H54 (cell line): ENCODE measurements around the gene GRID1.

Source experiments
- DNase-seq: peaks from one replicate; pipeline ENCODE4 v3.0.0; 2011; ENCODE audit warnings: low spot score, mixed read lengths; ENCODE audit not compliant: insufficient read length
- FAIRE-seq: peaks from 3 replicates; lab custom pipeline; 2011; peaks lifted over from hg19 to GRCh38; lab: Jason Lieb, UNC
- POLR2A ChIP-seq: IDR thresholded peaks from 2 replicates; pipeline ENCODE4 v1.6.1; 2011; ENCODE audit warnings: low read depth, mild to moderate bottlenecking, low read length

GRID1 gene

DNA sequence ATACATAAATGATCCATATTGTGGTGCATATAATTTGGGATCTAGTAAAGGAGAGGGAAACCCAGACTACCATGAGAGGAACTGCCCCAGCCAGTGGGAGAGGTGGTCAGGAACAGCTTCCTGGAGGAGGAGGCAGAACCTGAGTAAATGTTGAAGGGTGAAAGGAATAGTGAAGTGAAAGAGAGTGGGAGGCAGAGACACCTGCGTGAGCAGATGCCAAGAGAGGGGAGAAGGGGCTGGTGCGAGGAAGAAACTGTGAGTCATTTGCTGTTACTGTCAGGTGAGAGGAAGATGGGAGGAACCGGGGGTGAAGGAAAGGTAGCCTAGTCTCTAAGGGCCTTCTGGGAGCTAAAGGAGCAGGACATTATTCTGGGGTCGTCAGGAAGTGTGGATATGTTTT, 294.8 kb downstream of the GRID1 start:
- TF ChIP-seq POLR2A: no peak
- no peak for FAIRE-seq
- DNase-seq: no peak

DNA sequence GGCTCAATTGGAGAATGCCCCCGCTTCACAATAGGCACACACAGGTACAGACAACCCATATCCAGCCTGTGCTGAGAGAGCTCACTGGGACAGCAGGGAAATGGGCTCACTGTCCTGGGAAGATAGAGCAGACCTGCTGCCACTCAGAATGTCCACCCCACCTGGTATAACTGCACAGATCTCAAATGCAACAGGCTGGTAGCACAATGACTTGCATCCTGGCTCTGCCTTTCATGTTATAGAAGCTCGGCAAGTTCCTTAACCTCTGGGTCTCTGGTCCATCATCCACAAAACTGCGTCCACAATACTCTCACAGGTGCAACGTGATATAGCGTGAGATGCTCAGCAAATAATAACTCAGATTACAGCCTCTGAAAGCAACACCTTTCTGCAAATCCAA, 295.4 kb downstream of the GRID1 start:
- TF ChIP-seq POLR2A: no peak
- no peak for FAIRE-seq
- no peak for DNase-seq

DNA sequence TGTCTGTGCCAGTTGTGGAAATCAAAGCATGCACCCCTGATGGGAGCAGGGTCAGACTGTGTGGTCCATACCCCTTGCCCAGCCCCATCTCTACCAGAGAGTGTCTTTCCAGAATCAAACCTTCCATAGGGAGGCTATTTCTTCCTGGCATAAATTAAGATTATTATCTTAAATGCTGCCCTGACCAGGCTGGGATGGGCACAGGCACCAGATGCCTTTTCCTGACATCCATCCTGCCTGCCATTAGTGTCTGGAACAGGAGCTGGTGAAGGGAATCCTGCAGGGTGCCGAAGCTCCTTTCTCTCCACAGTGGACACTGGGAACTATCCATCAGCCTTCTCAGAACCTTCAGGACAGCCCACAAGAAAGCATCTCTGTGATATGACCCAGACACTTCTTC, 296.3 kb downstream of the GRID1 start:
- no peak for FAIRE-seq
- TF ChIP-seq POLR2A: no peak
- no peak for DNase-seq

DNA sequence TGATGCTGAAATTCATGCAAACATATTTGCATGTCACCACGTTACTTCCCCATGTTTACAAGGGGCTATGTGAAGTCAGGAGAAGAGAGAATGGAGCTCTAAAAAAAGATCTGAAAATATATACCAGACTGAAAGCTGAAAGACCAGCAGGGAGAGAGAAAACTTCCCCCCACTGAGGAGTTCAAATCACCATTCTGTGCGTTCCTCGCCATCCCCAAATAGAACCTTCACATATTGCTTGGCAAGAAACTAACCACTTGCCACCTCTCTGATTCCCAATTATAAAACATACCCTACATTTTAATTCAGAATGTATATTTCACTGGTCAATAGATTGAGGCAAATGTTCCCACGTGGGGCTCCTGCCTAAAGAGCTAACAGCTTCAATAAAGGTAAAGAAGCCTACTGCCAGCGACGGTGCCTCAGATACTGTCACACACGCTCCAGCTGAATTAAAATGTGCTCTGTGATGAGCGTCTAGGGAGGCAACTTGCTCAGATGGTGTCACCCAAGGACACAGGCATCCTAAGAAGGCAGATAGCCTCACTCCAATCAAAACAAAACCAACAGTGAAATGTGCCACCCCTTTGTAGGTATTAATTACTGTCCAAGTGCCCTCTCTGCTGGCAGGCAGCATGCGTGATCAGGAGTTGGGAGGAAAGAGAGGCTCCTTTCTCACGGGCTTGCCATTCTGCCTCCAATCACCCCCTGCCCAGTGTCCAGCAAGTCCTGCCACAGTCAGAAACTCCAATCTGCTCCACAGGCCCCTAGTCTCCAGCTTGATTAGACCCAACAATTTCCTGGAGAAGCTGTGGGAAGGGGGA, 298.2 kb downstream of the GRID1 start:
- FAIRE-seq (no peak), DNase-seq (no peak)
- TF ChIP-seq POLR2A: no peak

DNA sequence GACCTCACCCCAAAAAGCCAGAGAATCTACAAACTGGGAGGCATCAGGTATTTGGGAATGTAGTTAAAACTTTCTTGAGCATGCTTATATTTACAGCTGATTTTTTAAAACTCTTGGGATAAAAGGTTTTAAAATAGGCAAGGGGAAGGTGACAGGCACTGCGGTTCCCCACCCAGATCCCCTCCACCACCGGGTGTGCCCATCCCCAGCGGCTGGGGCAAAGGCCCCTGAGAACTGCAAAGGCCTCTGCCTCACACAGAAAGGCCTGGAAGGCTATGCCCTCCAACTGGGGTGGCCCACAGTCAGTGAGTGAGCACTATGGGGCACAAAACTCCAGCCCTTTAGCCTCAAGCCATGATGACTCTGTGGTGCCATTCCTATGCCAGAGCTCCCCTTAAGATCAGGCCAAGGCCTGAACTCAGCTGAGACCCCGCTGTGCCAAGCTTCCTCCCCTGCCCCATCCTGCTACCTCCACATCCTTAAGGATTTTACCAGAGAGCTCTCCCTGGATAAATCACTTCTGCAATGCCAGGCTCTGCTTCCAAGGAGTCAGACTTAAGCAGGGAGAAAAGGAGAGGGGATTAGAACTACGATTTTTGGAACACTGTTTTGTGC, 299.1 kb downstream of the GRID1 start:
- FAIRE-seq (no peak), DNase-seq (no peak)
- TF ChIP-seq POLR2A: no peak

DNA sequence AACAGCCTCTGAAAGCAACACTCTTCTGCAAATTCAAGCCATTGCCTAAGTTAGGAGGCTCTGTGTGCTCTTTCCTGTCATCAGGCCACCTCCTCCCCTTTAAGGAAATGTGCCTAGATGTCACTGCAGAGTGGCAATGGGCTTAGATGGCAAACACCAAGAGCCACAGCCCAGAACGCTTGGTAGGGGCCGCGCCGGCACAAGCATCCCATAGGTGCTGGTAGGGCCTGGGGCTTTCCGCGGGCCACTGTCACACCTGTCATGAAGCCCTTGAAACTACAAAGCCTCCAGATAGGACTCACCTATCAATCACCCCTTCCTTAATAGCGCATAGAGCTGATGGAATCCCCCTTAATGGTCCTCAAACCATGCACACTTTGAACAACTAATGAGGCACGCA, 299.9 kb downstream of the GRID1 start:
- no peak for DNase-seq

DNA sequence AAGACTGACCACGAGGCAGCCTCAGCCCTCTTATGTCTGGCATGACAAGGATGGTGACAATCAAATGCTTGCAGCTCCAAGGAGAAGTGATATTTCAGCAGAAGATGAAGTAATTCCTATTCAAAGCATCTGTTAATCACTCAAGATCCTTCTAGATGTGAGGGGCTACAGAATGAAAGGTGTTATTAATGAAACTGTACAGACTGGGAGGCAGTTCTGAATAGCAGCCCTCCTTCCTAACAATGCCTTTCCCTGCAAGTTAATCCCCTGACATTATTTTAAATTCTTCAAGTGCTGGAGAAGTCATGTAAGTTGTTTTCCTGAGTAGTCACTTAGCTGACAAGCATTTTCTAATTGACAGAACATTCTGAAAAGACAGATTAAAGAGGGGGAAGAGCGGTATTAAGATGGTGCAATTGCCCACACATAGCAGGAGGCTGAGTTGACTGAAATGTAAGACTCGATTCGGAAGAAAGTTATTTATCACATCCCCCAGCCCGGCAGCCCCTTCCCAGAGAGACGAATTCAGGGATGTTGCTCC, 300.8 kb downstream of the GRID1 start:
- DNase-seq (no peak), FAIRE-seq (no peak)

More for the DNA sequence above, 299.9 kb downstream of the GRID1 start:
- TF ChIP-seq POLR2A: no peak
- no peak for FAIRE-seq

DNA sequence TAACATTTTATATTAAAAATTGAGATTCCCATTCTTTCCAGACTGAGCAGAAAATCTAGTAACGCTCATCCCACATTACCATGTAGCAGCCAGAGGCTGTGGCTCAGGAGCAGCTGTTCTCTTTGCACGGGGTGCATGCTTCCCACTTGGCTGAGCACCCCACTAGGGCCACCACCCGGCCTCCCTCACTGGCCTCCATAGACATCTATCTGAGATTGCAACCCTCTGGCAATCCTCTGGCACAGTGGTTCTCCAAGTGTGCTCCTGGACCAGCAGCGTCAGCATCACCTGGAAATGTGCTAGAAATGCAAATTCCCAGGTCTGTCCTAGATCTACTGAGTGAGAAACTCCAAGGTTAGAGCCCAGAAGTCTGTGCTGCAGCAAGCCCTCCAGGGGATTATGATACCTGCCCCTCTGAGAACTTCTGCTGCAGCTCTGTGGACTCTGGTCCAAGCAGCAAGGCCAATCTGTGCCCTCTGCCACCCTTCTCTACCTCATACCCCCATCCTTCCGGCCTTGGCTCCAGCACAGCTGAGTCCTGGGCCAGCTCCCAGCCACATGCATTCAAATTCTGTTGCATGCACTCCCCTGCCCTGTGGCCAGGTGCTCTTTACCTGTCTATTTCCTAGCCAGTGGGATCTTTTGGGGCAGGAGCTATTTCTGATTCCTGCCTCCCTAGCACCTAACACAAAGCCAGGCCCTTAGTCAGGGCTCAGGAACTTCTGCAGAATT, 301.5 kb downstream of the GRID1 start:
- TF ChIP-seq POLR2A: no peak
- FAIRE-seq (no peak), DNase-seq (no peak)

More for the DNA sequence above, 300.8 kb downstream of the GRID1 start:
- TF ChIP-seq POLR2A: no peak

DNA sequence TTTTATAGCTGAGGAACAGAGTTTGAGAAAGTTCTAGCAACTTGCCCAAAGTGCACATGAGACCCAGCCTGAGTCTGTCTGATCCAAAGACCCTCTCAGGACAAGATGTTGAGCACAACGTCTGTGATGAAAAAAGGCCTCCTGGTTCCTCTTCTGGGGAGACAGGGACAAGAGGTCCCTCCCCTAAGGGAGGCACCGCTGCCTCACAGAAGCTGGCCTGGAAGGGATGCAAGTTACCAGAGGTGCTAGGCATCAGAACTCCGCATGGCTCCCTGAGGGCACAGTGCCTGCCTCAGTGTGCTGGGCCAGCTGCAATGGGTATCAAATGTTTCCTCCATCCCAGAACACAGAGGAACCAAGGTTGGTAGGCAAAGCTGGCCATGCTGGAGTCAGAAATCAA, 302.4 kb downstream of the GRID1 start:
- TF ChIP-seq POLR2A: no peak
- DNase-seq (no peak), FAIRE-seq (no peak)

DNA sequence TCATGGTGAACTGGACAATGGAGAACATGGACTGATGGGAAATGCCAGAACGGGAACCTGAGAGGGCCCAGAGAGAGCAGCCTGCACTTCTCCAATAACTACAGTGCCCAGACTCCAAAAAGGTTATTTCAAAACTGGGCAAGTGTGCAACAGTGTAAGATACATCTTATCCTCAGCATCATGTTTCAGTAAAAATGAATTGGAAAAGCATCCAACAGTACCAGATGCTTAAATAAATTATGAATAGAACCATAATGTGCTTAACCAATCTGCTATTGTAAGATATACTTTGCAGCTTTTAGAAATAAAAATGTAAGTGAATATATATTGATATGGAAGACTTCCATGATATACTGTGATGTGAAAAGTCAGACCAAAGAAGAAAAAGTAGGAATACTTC, 303.3 kb downstream of the GRID1 start:
- FAIRE-seq (no peak), DNase-seq (no peak)
- no peak for TF ChIP-seq POLR2A

DNA sequence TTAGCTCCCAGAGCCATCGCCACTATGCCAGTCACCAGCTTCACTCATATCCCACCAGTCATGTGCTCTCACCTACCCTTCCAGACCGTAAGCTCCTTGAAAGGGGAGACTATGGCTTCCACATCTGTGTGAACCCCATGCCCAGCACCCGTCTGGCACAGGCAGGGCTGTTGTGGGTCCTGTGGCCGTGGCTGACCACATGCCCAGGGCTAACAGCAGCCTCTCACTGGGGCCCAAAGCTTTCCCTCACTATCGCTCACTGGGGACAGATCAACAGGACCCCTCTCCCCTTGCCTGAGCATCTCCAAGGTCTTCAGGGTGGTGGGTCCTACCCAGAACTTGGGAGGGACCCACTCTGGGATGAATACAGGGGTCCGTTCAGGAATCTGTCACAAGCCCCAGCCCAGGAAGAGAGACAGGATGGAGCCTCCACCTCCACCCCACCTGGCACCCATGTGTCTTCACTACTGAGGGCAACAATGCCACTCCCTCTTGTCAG, 303.9 kb downstream of the GRID1 start:
- FAIRE-seq (no peak), DNase-seq (no peak)
- no peak for TF ChIP-seq POLR2A

DNA sequence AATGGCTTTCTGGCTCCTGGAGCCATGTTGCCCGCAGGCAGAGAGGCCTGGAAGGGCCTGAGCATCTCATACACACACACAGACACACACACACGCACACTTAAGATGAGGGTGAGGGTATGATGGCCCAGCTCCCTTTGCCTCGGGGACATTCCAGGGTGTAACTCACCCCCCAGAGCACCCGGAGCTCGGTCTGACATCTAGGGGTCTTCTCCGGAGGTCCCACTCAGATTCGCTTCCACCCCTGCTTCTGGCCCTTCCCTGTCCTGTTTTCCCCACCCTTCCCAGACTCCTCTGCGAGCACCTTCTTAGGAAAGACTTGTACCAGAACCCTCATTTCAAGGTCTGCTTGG, 304.4 kb downstream of the GRID1 start:
- TF ChIP-seq POLR2A: no peak
- DNase-seq: no peak
- FAIRE-seq: no peak

DNA sequence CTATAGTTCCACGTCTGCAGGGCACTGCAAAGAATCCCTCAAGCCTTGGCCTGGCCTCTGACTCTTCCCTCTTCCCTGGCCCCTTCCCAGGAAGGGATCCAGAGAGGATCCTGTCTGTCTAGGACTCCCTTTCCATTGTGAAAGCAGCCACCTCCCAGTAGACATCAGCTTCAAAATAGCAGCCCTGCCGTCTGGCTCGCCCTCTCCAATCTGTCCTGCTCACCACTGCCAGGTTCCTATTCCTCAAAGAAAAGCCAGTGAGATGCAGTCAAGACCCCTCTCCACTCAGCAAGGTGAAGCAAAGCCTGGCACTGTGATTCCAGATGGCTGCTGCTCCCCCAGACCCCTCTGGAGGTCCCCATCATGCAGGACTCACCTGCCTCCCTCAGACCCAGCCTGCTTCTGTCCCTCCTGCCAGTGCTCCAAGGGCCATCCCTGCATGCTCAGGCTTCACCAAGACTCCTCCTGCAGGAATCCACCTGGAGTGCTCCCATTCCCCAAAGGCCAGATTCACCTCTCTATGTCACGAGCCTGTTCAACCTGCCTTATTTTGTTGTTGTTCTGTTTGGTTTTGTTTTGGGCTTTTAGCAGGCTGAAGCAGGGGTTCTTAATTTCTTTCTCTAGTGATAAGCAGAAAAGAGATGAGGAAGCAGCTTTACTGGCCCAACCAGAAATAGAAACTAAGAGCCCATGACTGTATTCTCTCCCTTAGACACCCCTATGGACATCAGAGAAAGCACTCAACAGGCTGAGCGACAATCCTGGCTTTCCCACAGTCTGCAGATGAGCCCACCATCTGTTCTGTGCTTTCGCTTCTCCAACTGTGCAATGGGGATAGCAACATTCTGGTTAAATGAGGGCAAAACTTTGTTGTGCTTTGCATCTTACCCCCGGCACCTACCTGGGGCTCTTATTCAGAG, 305.1 kb downstream of the GRID1 start:
- DNase-seq (no peak), FAIRE-seq (no peak)
- TF ChIP-seq POLR2A: no peak
